Measurements from ENCODE around the gene ADK. TPM values are rescaled to one million over a fixed set of nuclear protein-coding genes. Genes with fewer than 3 reads are reported as not detected.

ADK gene
- total and polyA plus RNA-seq, 10 donors = 11.1 to 40.5 (median 32.1) TPM

GRCh38 chr10:74685564-74685963 lies 534.5 kb downstream of the ADK start:
- TF ChIP-seq CTCF (IDR thresholded peaks at IDR 0.05 in 8 of 11, conservative IDR thresholded peaks at IDR 0.05 in 3 of 11) (no peak), POLR2AphosphoS5 (IDR thresholded peaks at IDR 0.05) (no peak), POLR2A (IDR thresholded peaks at IDR 0.05) (no peak)
- H3K4me1 ChIP-seq = peaks cover 0 to 28% (median 2%) of the 10 kb centered on the region in 6 donors
- no peaks in the 10 kb centered on the region for H3K27me3 ChIP-seq (replicated peaks in 1 of 7)
- no peak overlapping the region for H3K4me3 ChIP-seq
- 91 to 100% (median 95%) methylated on average over 1 of the region's 1 CpG for WGBS, 5 donors
- no peak overlapping the region for H3K27ac ChIP-seq
- H3K9me3 ChIP-seq = no peaks in the 10 kb centered on the region
- no peak for DNase-seq
- peaks cover 0 to 14% (median 0%) of the 10 kb centered on the region in 6 donors for H3K36me3 ChIP-seq
- intact Hi-C loops (cut with DNase I; ENCODE audit: low total_unique reads) = no loop called here

- no peak for TF ChIP-seq POLR2AphosphoS5 (IDR thresholded peaks at IDR 0.05)
- no peak for TF ChIP-seq POLR2A (IDR thresholded peaks at IDR 0.05)
- no peak for TF ChIP-seq CTCF (IDR thresholded peaks at IDR 0.05 in 8 of 11, conservative IDR thresholded peaks at IDR 0.05 in 3 of 11)
- Histone ChIP-seq H3K36me3 (peaks cover 0 to 14% (median 0%) of the 10 kb centered on the region in 6 donors), H3K9me3 (no peaks in the 10 kb centered on the region), H3K27ac (no peak overlapping the region), H3K4me1 (no peaks in the 10 kb centered on the region), H3K4me3 (no peak overlapping the region), H3K27me3 (replicated peaks in 1 of 7) (no peaks in the 10 kb centered on the region)
- WGBS, 5 donors = 95 to 98% (median 97%) methylated on average over 4 of the region's 4 CpGs
- intact Hi-C loops (cut with DNase I; ENCODE audit: low total_unique reads) = no loop called here
- DNase-seq = no peak
Measured at GRCh38 chr10:74690393-74690792, 539.4 kb downstream of the ADK start.

- H3K36me3 ChIP-seq = peaks cover 0 to 14% (median 0%) of the 10 kb centered on the region in 6 donors
- H3K27me3 ChIP-seq (replicated peaks in 1 of 7) = no peaks in the 10 kb centered on the region
- H3K4me3 ChIP-seq = no peak overlapping the region
- H3K27ac ChIP-seq = no peak overlapping the region
- no peak for DNase-seq
- intact Hi-C loops (cut with DNase I; ENCODE audit: low total_unique reads) = no loop called here
- TF ChIP-seq POLR2AphosphoS5 (IDR thresholded peaks at IDR 0.05) (no peak), CTCF (IDR thresholded peaks at IDR 0.05 in 8 of 11, conservative IDR thresholded peaks at IDR 0.05 in 3 of 11) (no peak), POLR2A (IDR thresholded peaks at IDR 0.05) (no peak)
- no peaks in the 10 kb centered on the region for H3K9me3 ChIP-seq
- H3K4me1 ChIP-seq = no peaks in the 10 kb centered on the region
Measured at GRCh38 chr10:74691164-74691563, 540.1 kb downstream of the ADK start.

GRCh38 chr10:74704629-74705357 lies 553.8 kb downstream of the ADK start:
- no peak for DNase-seq
- Histone ChIP-seq H3K4me3 (no peak overlapping the region), H3K27ac (no peak overlapping the region), H3K4me1 (no peaks in the 10 kb centered on the region), H3K27me3 (replicated peaks in 1 of 7) (no peaks in the 10 kb centered on the region), H3K36me3 (peaks cover 0 to 48% (median 18%) of the 10 kb centered on the region in 6 donors), H3K9me3 (no peaks in the 10 kb centered on the region)
- TF ChIP-seq POLR2A (IDR thresholded peaks at IDR 0.05) (no peak), CTCF (IDR thresholded peaks at IDR 0.05 in 8 of 11, conservative IDR thresholded peaks at IDR 0.05 in 3 of 11) (no peak), POLR2AphosphoS5 (IDR thresholded peaks at IDR 0.05) (no peak)
- intact Hi-C loops (cut with DNase I; ENCODE audit: low total_unique reads) = no loop called here
- WGBS, 5 donors = 92 to 99% (median 97%) methylated on average over 3 of the region's 3 CpGs
